SK-N-MC (cell line): ENCODE data around the gene RPUSD3.

ENCODE experiments used
- DNase-seq: peaks from one replicate; pipeline ENCODE4 v3.0.0-alpha.2; 2011; ENCODE audit warnings: low read depth, low spot score
- H3K27ac ChIP-seq: fragments of 200-600 bp; sonication (generic); 2 replicates; pipeline ENCODE4 v1.5.1; 2016; ENCODE audit warnings: mixed run types
- H3K36me3 ChIP-seq: fragments of 200-600 bp; sonication (generic); 2 replicates; pipeline ENCODE4 v1.6.1; 2017; ENCODE audit warnings: antibody characterized with exemption, low read length, mixed read lengths; ENCODE audit not compliant: insufficient read depth
- H3K4me3 ChIP-seq: fragments of 200-600 bp; sonication (generic); 2 replicates; pipeline ENCODE4 v1.5.1; 2016
- H3K9ac ChIP-seq: fragments of 200-600 bp; sonication (generic); 2 replicates; pipeline ENCODE4 v1.8.0; 2017; ENCODE audit warnings: mixed run types, mixed read lengths; ENCODE audit not compliant: insufficient read length
- H3K9me3 ChIP-seq: fragments of 200-600 bp; sonication (generic); 2 replicates; pipeline ENCODE4 v1.6.1; 2017; ENCODE audit warnings: low read depth, mild to moderate bottlenecking, antibody characterized with exemption, low read length, moderate library complexity, mixed read lengths
- EZH2 ChIP-seq: fragments of 200-600 bp; sonication (generic); IDR thresholded peaks from one replicate; pipeline ENCODE4 v1.6.1; 2017; ENCODE audit warnings: antibody characterized with exemption
- FOXP2 ChIP-seq: optimal IDR thresholded peaks from 2 replicates; pipeline ENCODE3; 2011; ENCODE audit warnings: mild to moderate bottlenecking, moderate library complexity; ENCODE audit not compliant: insufficient read depth; ENCODE audit errors: extremely low read length, control extremely low read depth
- POLR2AphosphoS5 ChIP-seq: IDR thresholded peaks from 2 replicates; pipeline ENCODE4 v1.6.1; 2012; ENCODE audit warnings: mild to moderate bottlenecking, low read depth, low read length, borderline replicate concordance

The RPUSD3 gene

DNA sequence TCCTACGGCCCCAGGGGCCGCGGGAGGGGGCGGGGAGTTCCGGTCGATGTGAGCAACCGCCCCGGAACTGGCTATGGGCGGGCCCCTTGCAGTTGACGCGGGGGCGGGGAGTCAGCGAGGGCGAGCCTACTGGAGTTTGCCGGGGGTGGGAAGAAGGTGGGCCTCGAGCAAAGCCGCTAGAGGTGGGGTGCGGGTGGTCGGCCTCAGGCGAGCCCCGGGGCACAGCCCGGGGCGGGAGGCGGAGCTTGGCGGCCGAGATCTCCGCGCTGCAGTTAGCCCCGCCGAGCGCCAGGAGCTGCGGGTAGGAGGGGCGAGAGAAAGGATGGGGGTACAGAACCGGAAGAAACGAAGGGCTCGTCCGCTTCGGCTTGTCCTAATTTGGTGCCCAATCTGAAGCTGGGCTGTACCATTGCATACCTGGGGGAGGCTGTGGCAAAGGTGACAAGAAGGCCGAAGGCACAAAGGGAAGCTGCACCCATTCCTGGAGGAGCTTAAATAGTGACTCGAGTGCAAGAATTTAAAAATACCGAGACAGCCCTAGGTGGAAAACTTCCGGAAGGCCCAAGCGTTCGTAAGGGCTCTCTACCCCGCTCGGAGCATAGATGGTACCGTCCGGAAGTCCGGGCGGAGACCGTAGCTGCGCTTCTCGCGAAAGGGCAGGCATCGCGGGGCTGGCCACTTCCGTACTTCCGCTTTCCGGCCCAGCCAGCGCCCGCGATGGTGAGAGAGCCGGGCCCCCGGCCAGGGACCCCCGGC is 51.2 kb downstream of the RPUSD3 start, which contains the start of the genes ARPC4 and TADA3:
TSS of gene ARPC4 (plus strand) at position 678 of the 756 bp plus-strand sequence. CDS start at position 718, 40 bp downstream.
TSS of gene TADA3 (minus strand) at position 69 of the 756 bp plus-strand sequence. CDS start 1,007 bp downstream, outside the sequence.
- TF ChIP-seq POLR2AphosphoS5 (peak; percentile 88), FOXP2 (no peak), EZH2 (no peak)
- peaks cover 1% of the 10 kb centered on the region; the same call in 1 of the 2 replicates for H3K36me3 ChIP-seq
- peak within 1 kb of the TSS; percentile 84 for H3K4me3 ChIP-seq
- H3K9ac ChIP-seq, result peak within 1 kb of the TSS; percentile 97
- peak; percentile 76 for DNase-seq
- H3K27ac ChIP-seq, result peak within 1 kb of the TSS; percentile 97
- no peaks in the 10 kb centered on the region for H3K9me3 ChIP-seq

DNA sequence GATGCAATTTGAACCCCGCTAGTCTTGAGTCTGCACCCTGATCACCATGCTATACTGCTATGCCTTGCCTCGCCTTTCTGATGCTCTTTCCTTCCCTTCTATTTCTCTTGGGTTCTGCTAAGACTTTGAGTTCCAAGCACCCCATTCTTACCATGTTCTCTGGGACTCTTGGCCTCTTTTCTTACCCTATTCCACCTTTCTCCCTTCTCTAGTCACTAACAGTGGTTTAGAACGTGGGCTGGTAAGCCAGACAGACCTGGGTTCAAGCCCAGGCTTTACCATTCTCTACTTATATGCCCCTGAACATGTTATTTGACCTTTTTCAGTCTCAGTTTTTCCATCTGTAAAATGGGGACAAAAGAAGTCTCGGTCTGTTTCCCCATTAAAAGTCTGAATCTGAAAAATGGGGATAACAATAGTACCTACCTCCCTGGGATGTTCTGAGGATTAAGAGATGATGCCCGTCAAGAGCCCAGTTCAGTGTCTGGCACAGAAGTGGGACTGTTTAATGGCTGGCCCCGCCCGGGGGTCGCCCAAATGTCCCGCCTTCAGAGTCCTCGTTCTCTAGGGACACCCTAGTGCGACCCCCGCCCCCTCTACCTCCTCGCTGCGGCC is 51.9 kb downstream of the RPUSD3 start:
- Histone ChIP-seq H3K9ac (peak overlapping the region; percentile 97), H3K4me3 (peak overlapping the region; percentile 84), H3K27ac (peak overlapping the region; percentile 97), H3K9me3 (no peaks in the 10 kb centered on the region), H3K36me3 (no peaks in the 10 kb centered on the region)
- DNase-seq, result no peak
- TF ChIP-seq POLR2AphosphoS5 (no peak; the same call in 1 of the 2 replicates), EZH2 (no peak), FOXP2 (no peak)

DNA sequence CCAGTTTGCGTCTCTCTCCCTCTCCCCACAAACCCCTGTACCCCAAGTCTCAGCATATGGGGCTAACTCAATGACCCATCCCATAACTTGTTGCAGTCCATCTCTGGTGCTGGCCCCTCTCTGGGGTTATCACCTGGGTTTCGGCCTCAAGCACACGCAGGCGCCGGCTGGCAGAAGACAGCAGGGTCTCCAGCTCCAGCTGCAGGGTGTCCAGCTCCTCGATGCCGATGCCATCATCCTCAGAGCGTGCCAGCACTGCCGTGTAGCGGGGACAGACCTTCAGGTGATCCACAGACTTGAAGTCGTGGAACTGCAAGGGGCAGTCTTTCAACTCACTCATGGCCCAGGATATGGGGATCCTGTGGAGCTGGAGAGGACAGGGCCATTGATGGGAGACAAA is 52.7 kb downstream of the RPUSD3 start:
- TF ChIP-seq FOXP2, result no peak
- TF ChIP-seq EZH2, result no peak
- TF ChIP-seq POLR2AphosphoS5, result no peak
- H3K9ac ChIP-seq, result no peak overlapping the region
- no peaks in the 10 kb centered on the region for H3K9me3 ChIP-seq
- DNase-seq, result no peak
- H3K4me3 ChIP-seq, result no peak overlapping the region
- no peak overlapping the region for H3K27ac ChIP-seq
- H3K36me3 ChIP-seq, result no peaks in the 10 kb centered on the region
